Measurements from ENCODE around the gene MARCHF9.

DNA sequence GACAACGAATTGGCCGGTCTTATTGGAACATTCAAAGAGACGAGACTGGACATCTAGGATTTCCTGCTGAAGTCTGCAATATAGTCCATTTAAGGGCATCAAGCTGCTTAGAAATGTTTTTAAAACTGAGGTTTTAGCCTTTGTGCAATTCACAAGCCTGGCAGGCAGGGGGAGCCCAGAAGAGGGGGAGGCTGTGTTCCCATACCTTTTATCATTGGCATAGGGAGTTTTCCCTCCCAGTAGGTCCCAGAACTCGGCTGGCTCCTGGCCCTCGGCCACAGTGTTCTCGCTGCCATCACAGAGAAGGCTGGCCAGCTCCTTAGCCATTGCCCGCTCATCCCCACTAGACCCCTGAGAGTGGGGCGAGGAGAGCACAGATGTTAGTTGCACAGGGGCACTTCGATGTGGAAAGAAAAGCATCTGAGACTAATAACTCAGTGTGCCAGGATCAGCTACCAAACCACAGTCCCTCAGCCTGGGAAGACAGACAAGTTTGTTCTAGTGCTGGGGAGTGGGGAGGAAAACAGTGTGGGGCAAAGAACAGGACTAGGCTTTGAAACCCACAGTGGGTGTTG lies 48.5 kb downstream of the MARCHF9 start:
- TF ChIP-seq, protein P1, sequence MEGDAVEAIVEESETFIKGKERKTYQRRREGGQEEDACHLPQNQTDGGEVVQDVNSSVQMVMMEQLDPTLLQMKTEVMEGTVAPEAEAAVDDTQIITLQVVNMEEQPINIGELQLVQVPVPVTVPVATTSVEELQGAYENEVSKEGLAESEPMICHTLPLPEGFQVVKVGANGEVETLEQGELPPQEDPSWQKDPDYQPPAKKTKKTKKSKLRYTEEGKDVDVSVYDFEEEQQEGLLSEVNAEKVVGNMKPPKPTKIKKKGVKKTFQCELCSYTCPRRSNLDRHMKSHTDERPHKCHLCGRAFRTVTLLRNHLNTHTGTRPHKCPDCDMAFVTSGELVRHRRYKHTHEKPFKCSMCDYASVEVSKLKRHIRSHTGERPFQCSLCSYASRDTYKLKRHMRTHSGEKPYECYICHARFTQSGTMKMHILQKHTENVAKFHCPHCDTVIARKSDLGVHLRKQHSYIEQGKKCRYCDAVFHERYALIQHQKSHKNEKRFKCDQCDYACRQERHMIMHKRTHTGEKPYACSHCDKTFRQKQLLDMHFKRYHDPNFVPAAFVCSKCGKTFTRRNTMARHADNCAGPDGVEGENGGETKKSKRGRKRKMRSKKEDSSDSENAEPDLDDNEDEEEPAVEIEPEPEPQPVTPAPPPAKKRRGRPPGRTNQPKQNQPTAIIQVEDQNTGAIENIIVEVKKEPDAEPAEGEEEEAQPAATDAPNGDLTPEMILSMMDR (conservative IDR thresholded peaks at IDR 0.05): peak; percentile 87
- no peak for TF ChIP-seq ZFX (IDR thresholded peaks at IDR 0.05)
